H1 (cell line): ENCODE results near the gene UBN2. TPM values are rescaled to one million over a fixed set of nuclear protein-coding genes. Genes with fewer than 3 reads are reported as not detected.

Experiments
- CTCF ChIA-PET: fragments of 300-600 bp; sonication (Branson Sonifier 250); formaldehyde crosslinking; loops from one replicate; lab custom pipeline; 2021; ENCODE audit not compliant: partially characterized antibody; lab: Charles Lee
- POLR2A ChIA-PET: fragments of 300-600 bp; sonication (Branson Sonifier 250); formaldehyde crosslinking; loops from one replicate; lab custom pipeline; 2021; ENCODE audit warnings: inconsistent platforms; ENCODE audit not compliant: partially characterized antibody; lab: Charles Lee
- DNase-seq, 2 experiments: peaks; one replicate each; pipeline versions ENCODE4 v3.0.0 to v3.0.0-alpha.2; 2010 to 2022; ENCODE audit warnings: low spot score in 2 of 2, low read depth in 1 of 2, mixed read lengths in 1 of 2
- FAIRE-seq: peaks from 2 replicates; lab custom pipeline; 2011; peaks lifted over from hg19 to GRCh38; lab: Jason Lieb, UNC
- H2AFZ ChIP-seq: 2 replicates; pipeline ENCODE4 v1.8.1; 2012; ENCODE audit warnings: low read length, inconsistent platforms
- H2AK5ac ChIP-seq: 2 replicates; pipeline ENCODE4 v1.6.1; 2013; ENCODE audit warnings: low read depth, low read length
- H2BK120ac ChIP-seq: replicated peaks from 2 replicates; pipeline ENCODE3; 2013; ENCODE audit warnings: low read depth, low read length, inconsistent platforms
- H2BK12ac ChIP-seq: 2 replicates; pipeline ENCODE4 v1.6.1; 2013; ENCODE audit warnings: low read depth, low read length
- H2BK15ac ChIP-seq: 2 replicates; pipeline ENCODE4 v1.6.1; 2013; ENCODE audit warnings: low read length
- H2BK20ac ChIP-seq: 2 replicates; pipeline ENCODE4 v1.6.1; 2013; ENCODE audit warnings: low read length
- H2BK5ac ChIP-seq: 2 replicates; pipeline ENCODE4 v1.6.1; 2013; ENCODE audit warnings: low read depth, low read length
- H3K14ac ChIP-seq: 2 replicates; pipeline ENCODE4 v1.6.1; 2013; ENCODE audit warnings: inconsistent platforms; ENCODE audit not compliant: insufficient read length
- H3K18ac ChIP-seq: 2 replicates; pipeline ENCODE4 v1.6.1; 2013; ENCODE audit warnings: low read length; ENCODE audit errors: extremely low read depth
- H3K23ac ChIP-seq: 2 replicates; pipeline ENCODE4 v1.6.1; 2013; ENCODE audit warnings: inconsistent platforms; ENCODE audit not compliant: insufficient read length
- H3K23me2 ChIP-seq: 2 replicates; pipeline ENCODE4 v1.6.1; 2013; ENCODE audit warnings: low read depth, low read length
- H3K27ac ChIP-seq: 2 replicates; pipeline ENCODE4 v1.6.1; 2011; ENCODE audit warnings: low read depth, low read length, inconsistent platforms
- H3K27me3 ChIP-seq, 4 experiments: replicated peaks in 1 of 4; 1 replicate in 1 of 4; 2 replicates in 3 of 4; pipeline versions ENCODE4 v1.6.1 to v1.8.1; 2011 to 2013; ENCODE audit warnings: low read length in 3 of 4, mild to moderate bottlenecking in 3 of 4, inconsistent platforms in 2 of 4, mixed read lengths in 2 of 4, moderate library complexity in 1 of 4; ENCODE audit not compliant: control insufficient read depth in 3 of 4, insufficient read depth in 3 of 4; ENCODE audit errors: extremely low read depth in 1 of 4
- H3K36me3 ChIP-seq, 4 experiments: 2 replicates each; pipeline versions ENCODE4 v1.6.1 to v1.8.1; 2011 to 2013; ENCODE audit warnings: mild to moderate bottlenecking in 4 of 4, low read length in 3 of 4, moderate library complexity in 2 of 4, control low read depth in 1 of 4, inconsistent platforms in 1 of 4; ENCODE audit not compliant: insufficient read depth in 4 of 4, control insufficient read depth in 2 of 4
- H3K4ac ChIP-seq: replicated peaks from 2 replicates; pipeline ENCODE3; 2013; ENCODE audit warnings: low read length, low read depth, mixed read lengths, inconsistent platforms; ENCODE audit not compliant: insufficient read length
- H3K4me1 ChIP-seq, 4 experiments: replicated peaks in 1 of 4; 1 replicate in 1 of 4; 2 replicates in 3 of 4; pipeline versions ENCODE4 v1.6.1 to v1.8.1; 2011 to 2013; ENCODE audit warnings: low read length in 3 of 4, inconsistent platforms in 2 of 4, mixed read lengths in 1 of 4; ENCODE audit not compliant: insufficient read depth in 4 of 4, control insufficient read depth in 3 of 4
- H3K4me2 ChIP-seq, 2 experiments: 2 replicates each; pipeline versions ENCODE4 v1.6.1 to v1.8.1; 2011 to 2013; ENCODE audit warnings: low read depth in 2 of 2, low read length in 2 of 2, control low read depth in 1 of 2, inconsistent platforms in 1 of 2, mild to moderate bottlenecking in 1 of 2; ENCODE audit not compliant: insufficient read depth in 1 of 2
- H3K4me3 ChIP-seq, 4 experiments: fragments of 200-600, 300-600 bp in 1 of 4; sonication (generic), shearing (Covaris generic), sonication (Bioruptor Twin) in 1 of 4; 2 replicates each; pipeline versions ENCODE4 v1.5.1 to v1.8.1; 2011 to 2016; ENCODE audit warnings: low read length in 4 of 4, low read depth in 3 of 4, control low read depth in 2 of 4, inconsistent platforms in 2 of 4, mild to moderate bottlenecking in 2 of 4, mixed read lengths in 1 of 4, moderate library complexity in 1 of 4; ENCODE audit not compliant: insufficient read depth in 2 of 4; ENCODE audit errors: extremely low read depth in 1 of 4
- H3K56ac ChIP-seq: replicated peaks from 2 replicates; pipeline ENCODE3; 2013; ENCODE audit warnings: low read depth, mild to moderate bottlenecking, mixed read lengths, low read length, inconsistent platforms; ENCODE audit not compliant: insufficient read length
- H3K79me1 ChIP-seq: 2 replicates; pipeline ENCODE4 v1.6.1; 2013; ENCODE audit warnings: low read depth, low read length, control low read depth
- H3K79me2 ChIP-seq, 2 experiments: 2 replicates each; pipeline versions ENCODE4 v1.6.1 to v1.8.1; 2012 to 2013; ENCODE audit warnings: low read length in 2 of 2, mild to moderate bottlenecking in 2 of 2, inconsistent platforms in 1 of 2; ENCODE audit not compliant: insufficient read depth in 2 of 2, control insufficient read depth in 1 of 2
- H3K9ac ChIP-seq, 4 experiments: replicated peaks in 1 of 4; 1 replicate in 1 of 4; 2 replicates in 3 of 4; pipeline versions ENCODE4 v1.6.1 to v1.8.1; 2011 to 2013; ENCODE audit warnings: low read depth in 3 of 4, low read length in 3 of 4, control low read depth in 2 of 4, mild to moderate bottlenecking in 2 of 4, moderate library complexity in 2 of 4, inconsistent platforms in 1 of 4; ENCODE audit errors: extremely low read depth in 1 of 4
- H3K9me3 ChIP-seq, 2 experiments: 2 replicates each; pipeline versions ENCODE4 v1.6.1 to v1.8.1; 2012 to 2013; ENCODE audit warnings: mild to moderate bottlenecking in 2 of 2, moderate library complexity in 2 of 2, control low read depth in 1 of 2, inconsistent platforms in 1 of 2, low read depth in 1 of 2, low read length in 1 of 2, mixed read lengths in 1 of 2; ENCODE audit not compliant: insufficient read depth in 2 of 2
- H4K20me1 ChIP-seq, 2 experiments: replicated peaks in 1 of 2; 2 replicates each; pipeline versions ENCODE3 to v1.8.1; 2011 to 2013; ENCODE audit warnings: inconsistent platforms in 2 of 2, low read length in 2 of 2, mild to moderate bottlenecking in 1 of 2; ENCODE audit not compliant: insufficient read depth in 2 of 2, control insufficient read depth in 1 of 2
- H4K5ac ChIP-seq: 2 replicates; pipeline ENCODE4 v1.6.1; 2013; ENCODE audit warnings: low read length, low read depth, mixed read lengths, inconsistent platforms; ENCODE audit not compliant: insufficient read length
- H4K8ac ChIP-seq: 2 replicates; pipeline ENCODE4 v1.8.0; 2013; ENCODE audit warnings: mild to moderate bottlenecking, moderate library complexity, low read length, inconsistent platforms; ENCODE audit not compliant: insufficient read depth; ENCODE audit errors: extremely low read depth
- H4K91ac ChIP-seq: replicated peaks from 2 replicates; pipeline ENCODE3; 2013; ENCODE audit warnings: low read length, mixed read lengths, inconsistent platforms; ENCODE audit not compliant: insufficient read length
- CHD2 ChIP-seq: IDR thresholded peaks from 2 replicates; pipeline ENCODE4 v1.6.1; 2012; ENCODE audit warnings: low read length, improper control_type of control experiment
- EGR1 ChIP-seq: IDR thresholded peaks from 2 replicates; pipeline ENCODE4 v1.6.1; 2011; ENCODE audit warnings: low read depth, low read length, borderline replicate concordance
- FOSL1 ChIP-seq: IDR thresholded peaks from 2 replicates; pipeline ENCODE4 v1.6.1; 2011; ENCODE audit warnings: mild to moderate bottlenecking, low read depth, low read length, moderate library complexity; ENCODE audit not compliant: insufficient read depth
- GTF2F1 ChIP-seq: IDR thresholded peaks from 2 replicates; pipeline ENCODE4 v1.6.1; 2012; ENCODE audit warnings: low read depth, low read length, improper control_type of control experiment, borderline replicate concordance
- HDAC6 ChIP-seq: IDR thresholded peaks from one replicate; pipeline ENCODE4 v1.7.1; 2012; ENCODE audit warnings: low read depth, mild to moderate bottlenecking, inconsistent platforms, low read length, moderate library complexity
- JUN ChIP-seq: IDR thresholded peaks from 2 replicates; pipeline ENCODE4 v1.6.1; 2011; ENCODE audit warnings: low read depth, mild to moderate bottlenecking, improper control_type of control experiment, low read length
- KDM1A ChIP-seq: fragments of 200-600, 300-600 bp; sonication (generic); IDR thresholded peaks from 2 replicates; pipeline ENCODE4 v1.7.1; 2016; ENCODE audit warnings: mild to moderate bottlenecking, low read length, borderline replicate concordance
- NANOG ChIP-seq: IDR thresholded peaks from 2 replicates; pipeline ENCODE4 v1.6.1; 2011; ENCODE audit warnings: low read length, low read depth, mild to moderate bottlenecking, inconsistent platforms; ENCODE audit not compliant: insufficient read depth, poor library complexity, severe bottlenecking
- NRF1 ChIP-seq: IDR thresholded peaks from 2 replicates; pipeline ENCODE4 v1.6.1; 2011; ENCODE audit warnings: mild to moderate bottlenecking, low read depth, low read length, improper control_type of control experiment
- SP1 ChIP-seq: IDR thresholded peaks from 2 replicates; pipeline ENCODE4 v1.6.1; 2011; ENCODE audit warnings: low read depth, low read length
- TCF12 ChIP-seq: IDR thresholded peaks from 2 replicates; pipeline ENCODE4 v1.6.1; 2011; ENCODE audit warnings: low read depth, mild to moderate bottlenecking, low read length
- TEAD4 ChIP-seq: IDR thresholded peaks from 2 replicates; pipeline ENCODE4 v1.6.1; 2012; ENCODE audit warnings: low read depth, low read length, inconsistent platforms, mixed read lengths
- YY1 ChIP-seq: IDR thresholded peaks from 2 replicates; pipeline ENCODE4 v1.6.1; 2011; ENCODE audit warnings: low read depth, mild to moderate bottlenecking, low read length
- WGBS, 2 experiments: shearing (Covaris generic) in 1 of 2; methylation state at CpG; one replicate each; pipeline versions ENCODE4 v1.1.6 to v1.1.7; 2013 to 2015; ENCODE audit warnings: low lambda C conversion rate in 2 of 2, mixed read lengths in 2 of 2, inconsistent platforms in 1 of 2, low coverage in 1 of 2, missing lambda C conversion rate in 1 of 2; ENCODE audit not compliant: insufficient replicate concordance in 2 of 2, insufficient coverage in 1 of 2, insufficient read length in 1 of 2; ENCODE audit errors: extremely low coverage in 1 of 2, missing lambda C conversion rate in 1 of 2; 5-methylcytosine and 5-hydroxymethylcytosine counted together
- polyA plus RNA-seq, 7 experiments: library from polyadenylated mRNA; depleted of rRNA in 3 of 7; stranded (reverse) in 5 of 7; unstranded in 2 of 7; fragments of >200 nt in 5 of 7; fragments of 200-250 nt in 2 of 7; gene quantifications; 1 replicate in 5 of 7; 2 replicates in 1 of 7; 4 replicates in 1 of 7; pipeline versions ENCODE4 v1.2.1 to v1.2.3, GENCODE V29; 2011 to 2013; ENCODE audit warnings: missing spikeins in 2 of 7, mixed read lengths in 2 of 7
- total RNA-seq: library from RNA; stranded (reverse); fragmentation: NEBNext Ultra II Directional; extraction: Animal tissue kit (Norgen Biotek cat#: 25700); gene quantifications from 2 replicates; pipeline ENCODE4 v1.2.1, GENCODE V29; 2021
- TF ChIP-seq, protein P1 (sequence below): IDR thresholded peaks from 2 replicates; pipeline ENCODE4 v1.6.1; 2012; ENCODE audit warnings: low read length, inconsistent platforms

The UBN2 gene
- total and polyA plus RNA-seq, 2 of the 8 experiments (the other 6 are each of a cell fraction or from before 2014, with no cell fraction given), result 4.1 to 39.6 TPM

DNA sequence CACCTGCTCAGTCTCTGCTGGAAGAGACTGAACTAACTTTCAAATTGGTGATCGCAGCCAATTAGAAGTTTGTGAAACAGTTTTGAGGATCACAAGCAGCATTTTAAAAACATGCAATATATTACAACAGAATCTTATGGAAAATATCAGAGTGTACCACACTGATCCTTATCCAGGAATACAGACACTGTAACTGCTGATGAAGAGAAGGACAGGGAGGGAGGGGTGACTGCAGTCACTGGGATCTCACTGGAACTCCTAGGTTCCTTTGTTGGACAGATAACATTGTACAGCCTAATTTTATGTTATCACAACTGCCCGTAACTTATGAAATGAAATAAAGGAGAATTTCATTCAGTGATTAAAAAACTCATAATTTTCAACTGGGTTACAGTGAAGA is 6.8 kb upstream of the UBN2 start:
- Histone ChIP-seq H2BK15ac (no peak overlapping the region), H3K56ac (no peak overlapping the region), H2BK120ac (no peak overlapping the region), H3K27ac (no peak overlapping the region), H2BK5ac (no peak overlapping the region), H3K4me1 (no peaks in the 10 kb centered on the region), H3K18ac (no peak overlapping the region), H3K36me3 (no peaks in the 10 kb centered on the region), H4K20me1 (no peaks in the 10 kb centered on the region), H3K4me3 (no peak overlapping the region), H3K27me3 (no peaks in the 10 kb centered on the region), H2AK5ac (no peak overlapping the region), H2AFZ (no peak overlapping the region), H3K14ac (no peak overlapping the region), H3K9ac (no peak overlapping the region), H3K23ac (no peak overlapping the region), H4K5ac (no peak overlapping the region), H2BK20ac (no peak overlapping the region), H4K91ac (no peak overlapping the region), H3K23me2 (no peaks in the 10 kb centered on the region), H4K8ac (no peak overlapping the region), H3K4ac (no peak overlapping the region), H3K79me1 (no peaks in the 10 kb centered on the region), H2BK12ac (no peak overlapping the region), H3K4me2 (no peak overlapping the region), H3K9me3 (peaks cover 0 to 18% of the 10 kb centered on the region in 2 experiments; a peak in 3 of 4 replicates), H3K79me2 (no peaks in the 10 kb centered on the region)
- POLR2A ChIA-PET, result no interaction called here
- no peak for FAIRE-seq
- no peak for DNase-seq
- CTCF ChIA-PET, result no interaction called here
- 93% methylated on average over 2 of the region's 2 CpGs; no CpG with 5 or more reads in 1 of the 2 experiments for WGBS, 2 experiments
- TF ChIP-seq, protein P1, sequence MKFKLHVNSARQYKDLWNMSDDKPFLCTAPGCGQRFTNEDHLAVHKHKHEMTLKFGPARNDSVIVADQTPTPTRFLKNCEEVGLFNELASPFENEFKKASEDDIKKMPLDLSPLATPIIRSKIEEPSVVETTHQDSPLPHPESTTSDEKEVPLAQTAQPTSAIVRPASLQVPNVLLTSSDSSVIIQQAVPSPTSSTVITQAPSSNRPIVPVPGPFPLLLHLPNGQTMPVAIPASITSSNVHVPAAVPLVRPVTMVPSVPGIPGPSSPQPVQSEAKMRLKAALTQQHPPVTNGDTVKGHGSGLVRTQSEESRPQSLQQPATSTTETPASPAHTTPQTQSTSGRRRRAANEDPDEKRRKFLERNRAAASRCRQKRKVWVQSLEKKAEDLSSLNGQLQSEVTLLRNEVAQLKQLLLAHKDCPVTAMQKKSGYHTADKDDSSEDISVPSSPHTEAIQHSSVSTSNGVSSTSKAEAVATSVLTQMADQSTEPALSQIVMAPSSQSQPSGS, result no peak
- TF ChIP-seq CHD2 (no peak), EGR1 (no peak), HDAC6 (no peak), TEAD4 (no peak), NRF1 (no peak), NANOG (no peak), GTF2F1 (no peak), SP1 (no peak), KDM1A (no peak), TCF12 (no peak), FOSL1 (no peak), YY1 (no peak), JUN (no peak)
